HepG2 (cell line): ENCODE data around the gene ATG4A. TPM values are rescaled to one million over a fixed set of nuclear protein-coding genes. Genes with fewer than 3 reads are reported as not detected.

Experiments
- ATAC-seq: fragments of 200-7000 bp; cut with Tn5 transposase; 3 replicates; pipeline ENCODE4 v1.9.1; 2020; ENCODE audit warnings: mild to moderate bottlenecking, moderate library complexity
- BruUV-seq: library from RNA; stranded (reverse); fragments of 400-500 nt; replicated peaks from 2 replicates; lab custom pipeline; 2021; lab: Mats Ljungman, UMichigan
- CTCF ChIA-PET: fragments of 300-600 bp; formaldehyde crosslinking; extraction: SDS; loops from one replicate; lab custom pipeline; 2021; ENCODE audit warnings: low total read pairs, inconsistent platforms, low intra/inter-chr PET ratio; lab: Yijun Ruan, JAX
- POLR2A ChIA-PET: fragments of 350-600 bp; sonication (Branson Sonifier 250); formaldehyde crosslinking; loops from one replicate; lab custom pipeline; 2020; ENCODE audit warnings: antibody characterized with exemption, inconsistent platforms; lab: Yijun Ruan, JAX
- DNase-seq: peaks from one replicate; pipeline ENCODE4 v3.0.0-alpha.2; 2015; ENCODE audit warnings: low spot score
- FAIRE-seq: peaks from 3 replicates; lab custom pipeline; 2011; peaks lifted over from hg19 to GRCh38; lab: Jason Lieb, UNC
- H2AFZ ChIP-seq: one replicate; pipeline ENCODE4 v1.6.1; 2011; ENCODE audit warnings: low read length, inconsistent platforms
- H3K27ac ChIP-seq: fragments of 300-600 bp; 3 replicates; pipeline ENCODE4 v1.8.0; 2011; ENCODE audit warnings: mixed run types, mild to moderate bottlenecking, mixed read lengths, low read length, inconsistent platforms; ENCODE audit not compliant: insufficient read depth; ENCODE audit errors: extremely low read length
- H3K27me3 ChIP-seq, 2 experiments: fragments of 200-600 bp in 1 of 2; 2 replicates in 1 of 2; 3 replicates in 1 of 2; pipeline versions ENCODE4 v1.6.0 to v1.8.0; 2011; ENCODE audit warnings: low read length in 2 of 2, mild to moderate bottlenecking in 2 of 2, moderate library complexity in 2 of 2, inconsistent platforms in 1 of 2; ENCODE audit not compliant: insufficient read depth in 2 of 2, control insufficient read depth in 1 of 2
- H3K36me3 ChIP-seq, 2 experiments: fragments of 200-600 bp in 1 of 2; replicated peaks in 1 of 2; 2 replicates in 1 of 2; 3 replicates in 1 of 2; pipeline versions ENCODE4 v1.5.1 to v1.8.0; 2011; ENCODE audit warnings: low read length in 2 of 2, inconsistent platforms in 1 of 2; ENCODE audit not compliant: insufficient read depth in 2 of 2, control insufficient read depth in 1 of 2
- H3K4me1 ChIP-seq: 2 replicates; pipeline ENCODE4 v1.5.1; 2012; ENCODE audit warnings: low read length, inconsistent platforms; ENCODE audit not compliant: insufficient read depth
- H3K4me2 ChIP-seq: 2 replicates; pipeline ENCODE4 v1.6.0; 2011; ENCODE audit warnings: low read depth, low read length, inconsistent platforms
- H3K4me3 ChIP-seq, 3 experiments: fragments of 200-600 bp in 1 of 3; sonication (generic), shearing (Covaris generic) in 1 of 3; replicated peaks in 1 of 3; 2 replicates each; pipeline ENCODE4 v1.5.1; 2011 to 2016; ENCODE audit warnings: low read length in 3 of 3, inconsistent platforms in 2 of 3, low read depth in 2 of 3, mild to moderate bottlenecking in 2 of 3, control low read depth in 1 of 3, mixed read lengths in 1 of 3; ENCODE audit not compliant: insufficient read depth in 1 of 3
- H3K79me2 ChIP-seq: one replicate; pipeline ENCODE4 v1.6.1; 2011; ENCODE audit warnings: low read length, inconsistent platforms; ENCODE audit not compliant: insufficient read depth
- H3K9ac ChIP-seq: 2 replicates; pipeline ENCODE4 v1.6.0; 2011; ENCODE audit warnings: mild to moderate bottlenecking, low read depth, low read length, inconsistent platforms; ENCODE audit not compliant: insufficient read depth
- H3K9me3 ChIP-seq: 2 replicates; pipeline ENCODE4 v1.5.1; 2012; ENCODE audit warnings: mild to moderate bottlenecking, low read length
- H4K20me1 ChIP-seq: 2 replicates; pipeline ENCODE4 v1.6.0; 2011; ENCODE audit warnings: inconsistent platforms, mild to moderate bottlenecking, low read length, moderate library complexity; ENCODE audit not compliant: insufficient read depth
- GFI1 ChIP-seq: sonication (generic); formaldehyde crosslinking; IDR thresholded peaks from 2 replicates; pipeline ENCODE4 v1.5.0; 2020; ENCODE audit warnings: missing genetic modification reagents, mild to moderate bottlenecking, borderline replicate concordance
- HMGA1 ChIP-seq: sonication (generic); formaldehyde crosslinking; conservative IDR thresholded peaks from 2 replicates; pipeline ENCODE4 v1.4.0; 2020; ENCODE audit warnings: missing genetic modification reagents
- MAZ ChIP-seq, 2 experiments: sonication (generic) in 1 of 2; formaldehyde crosslinking in 1 of 2; IDR thresholded peaks; 2 replicates each; pipeline versions ENCODE4 v1.5.0 to v1.6.1; 2012 to 2020; ENCODE audit warnings: low read depth in 2 of 2, mild to moderate bottlenecking in 2 of 2, borderline replicate concordance in 1 of 2, improper control_type of control experiment in 1 of 2, low read length in 1 of 2, missing genetic modification reagents in 1 of 2, moderate library complexity in 1 of 2
- NCOA1 ChIP-seq: sonication (generic); formaldehyde crosslinking; IDR thresholded peaks from 2 replicates; pipeline ENCODE4 v1.9.0; 2021; ENCODE audit warnings: missing genetic modification reagents
- PHB2 ChIP-seq: fragments of 450-650 bp; IDR thresholded peaks from 2 replicates; pipeline ENCODE4 v1.6.1; 2018; ENCODE audit not compliant: partially characterized antibody
- RAD21 ChIP-seq: fragments of 450-650 bp; formaldehyde crosslinking; IDR thresholded peaks from 2 replicates; pipeline ENCODE4 v1.5.0; 2020; ENCODE audit warnings: mild to moderate bottlenecking
- SMC3 ChIP-seq: IDR thresholded peaks from 2 replicates; pipeline ENCODE4 v1.6.1; 2011; ENCODE audit warnings: low read length, improper control_type of control experiment
- STAG1 ChIP-seq: sonication (generic); formaldehyde crosslinking; IDR thresholded peaks from 2 replicates; pipeline ENCODE4 v1.4.0; 2020; ENCODE audit warnings: missing genetic modification reagents
- ZFP36L1 ChIP-seq: sonication (generic); formaldehyde crosslinking; IDR thresholded peaks from 2 replicates; pipeline ENCODE4 v1.8.0; 2022; ENCODE audit warnings: mild to moderate bottlenecking, missing genetic modification reagents, moderate library complexity
- ZNF775 ChIP-seq: sonication (generic); formaldehyde crosslinking; IDR thresholded peaks from 2 replicates; pipeline ENCODE4 v1.4.0; 2020; ENCODE audit warnings: missing genetic modification reagents, mild to moderate bottlenecking, moderate library complexity, borderline replicate concordance
- WGBS: methylation state at CpG from one replicate; pipeline ENCODE4 v1.1.6; 2017; ENCODE audit warnings: low lambda C conversion rate; 5-methylcytosine and 5-hydroxymethylcytosine counted together
- in situ Hi-C: cut with HindIII; loops from 2 replicates; pipeline ENCODE4 v1.10.0; 2017; ENCODE audit warnings: low pct_unique_long_range_greater_than_20kb; ENCODE audit not compliant: extremely low pct_ligation_motif_present
- intact Hi-C: fragments of 100-400 bp; cut with micrococcal nuclease; formaldehyde crosslinking; loops from one replicate; pipeline ENCODE4 v1.10.0; 2022; ENCODE audit not compliant: unreplicated experiment
- polyA plus RNA-seq, 8 experiments: library from polyadenylated mRNA; depleted of rRNA in 3 of 8; stranded (reverse) in 7 of 8; unstranded in 1 of 8; fragments of >200 nt; fragmentation: Illumina TruSeq in 4 of 8; extraction: Trizol in 4 of 8; gene quantifications; 2 replicates each; pipeline versions ENCODE4 v1.2.1 to v1.2.3, GENCODE V29; 2011 to 2016; ENCODE audit warnings: low read depth in 4 of 8, missing spikeins in 1 of 8, mixed read lengths in 1 of 8; ENCODE audit not compliant: insufficient read depth in 1 of 8
- total RNA-seq, 5 experiments: library from RNA; depleted of rRNA; stranded (reverse); fragments of >200 nt; fragmentation: Illumina TruSeq; extraction: Trizol; gene quantifications; 2 replicates each; pipeline ENCODE4 v1.2.3, GENCODE V29; 2016; ENCODE audit warnings: low read depth in 1 of 5
- TF ChIP-seq, protein P1 (sequence below): sonication (generic); formaldehyde crosslinking; IDR thresholded peaks from 2 replicates; pipeline ENCODE4 v1.5.0; 2020; ENCODE audit warnings: mild to moderate bottlenecking, missing genetic modification reagents, moderate library complexity

The ATG4A gene
- total and polyA plus RNA-seq, 2 of the 13 experiments (the other 11 are each of a cell fraction or from before 2014, with no cell fraction given), result 3.3 to 6.3 TPM

DNA sequence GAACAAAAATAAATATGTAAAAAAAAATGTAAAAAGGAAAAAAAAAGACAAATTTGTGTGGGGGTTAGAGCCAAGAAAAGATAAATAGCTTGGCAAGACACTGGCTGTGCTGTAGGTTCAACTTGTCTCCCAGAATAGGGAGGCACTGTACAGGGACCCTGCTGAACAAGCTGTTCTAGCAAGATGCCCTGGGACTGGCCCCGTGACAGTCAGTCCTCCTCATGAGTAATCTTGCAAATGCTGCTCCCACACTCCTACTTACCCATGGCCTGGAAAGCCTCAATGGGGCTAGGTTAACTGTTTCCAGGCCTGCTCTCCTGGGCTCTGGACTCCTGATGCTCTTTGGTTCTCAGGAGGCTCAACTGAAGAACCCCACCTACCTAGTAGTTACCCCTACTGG is 106.8 kb downstream of the ATG4A start:
- CTCF ChIA-PET, result no interaction called here
- POLR2A ChIA-PET, result no interaction called here
- Histone ChIP-seq H3K9me3 (no peaks in the 10 kb centered on the region), H4K20me1 (no peaks in the 10 kb centered on the region), H2AFZ (no peak overlapping the region), H3K27ac (no peak overlapping the region), H3K36me3 (no peaks in the 10 kb centered on the region), H3K79me2 (no peaks in the 10 kb centered on the region), H3K4me2 (no peak overlapping the region), H3K27me3 (no peaks in the 10 kb centered on the region), H3K4me3 (no peak overlapping the region), H3K4me1 (no peaks in the 10 kb centered on the region), H3K9ac (no peak overlapping the region)
- FAIRE-seq (no peak), ATAC-seq (no peak), DNase-seq (no peak)
- intact Hi-C loops, result no loop called here
- in situ Hi-C loops, result no loop called here
- WGBS, result no CpG with 5 or more reads among the region's 1 CpG
- no TSS peak for BruUV-seq
- no peak for TF ChIP-seq ZFP36L1 (CRISPR knock-in tag)

DNA sequence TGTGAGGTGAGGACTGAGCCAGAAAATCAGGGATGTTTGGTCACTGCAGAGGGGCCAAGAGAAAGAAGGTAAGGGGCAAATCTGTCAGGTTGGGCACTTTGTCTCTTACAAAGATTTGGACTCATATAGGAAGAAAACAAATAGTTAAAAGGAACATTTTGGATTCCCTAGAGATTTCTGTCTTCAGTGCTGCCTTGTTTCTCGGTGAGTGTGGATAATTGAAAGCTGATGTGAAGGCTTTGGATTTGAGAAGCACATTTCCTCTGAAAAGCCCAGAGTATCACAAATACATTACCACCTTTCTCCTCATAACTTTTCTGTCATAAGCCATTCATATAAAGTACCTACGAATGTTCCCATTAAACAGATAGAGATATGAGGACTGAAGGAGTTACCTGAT is 107.5 kb downstream of the ATG4A start:
- no peaks in the 10 kb centered on the region for H3K4me1 ChIP-seq
- in situ Hi-C loops, result no loop called here
- no peak for ATAC-seq

DNA sequence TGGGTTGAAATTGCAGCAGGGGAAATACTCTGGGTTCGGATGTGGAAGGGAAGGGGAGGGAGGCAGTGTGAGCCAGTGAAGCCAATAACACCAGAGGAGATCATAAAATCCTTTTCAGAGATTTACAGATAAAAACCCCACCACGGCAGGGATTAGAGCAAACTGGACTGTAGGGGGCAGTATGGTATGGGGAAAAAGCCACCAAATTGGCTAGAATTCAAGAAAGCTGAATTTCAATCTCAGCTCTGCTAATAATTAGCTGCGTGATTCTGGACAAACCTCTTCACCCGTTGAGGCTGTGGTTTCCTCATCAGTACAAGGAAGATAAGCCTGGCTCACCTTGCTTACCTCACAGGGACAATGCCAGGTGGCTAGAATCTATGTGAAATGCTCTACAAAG is 108.1 kb downstream of the ATG4A start:
- Histone ChIP-seq H3K4me3 (no peak overlapping the region), H2AFZ (no peak overlapping the region), H3K27ac (no peak overlapping the region), H3K36me3 (no peaks in the 10 kb centered on the region), H3K9ac (no peak overlapping the region), H3K4me2 (no peak overlapping the region), H3K79me2 (no peaks in the 10 kb centered on the region), H3K4me1 (no peaks in the 10 kb centered on the region), H3K27me3 (no peaks in the 10 kb centered on the region), H4K20me1 (no peaks in the 10 kb centered on the region), H3K9me3 (no peaks in the 10 kb centered on the region)
- POLR2A ChIA-PET, result no interaction called here
- intact Hi-C loops (no loop called here), in situ Hi-C loops (no loop called here)
- CTCF ChIA-PET, result interaction anchor here (0.8 to 2.0 kb wide), 2 partner anchors 25 to 337 kb away, joined by 3 to 7 read pairs; no protein-coding TSS in a partner anchor
- no peak for ATAC-seq
- BruUV-seq, result no TSS peak
- FAIRE-seq, result peak; percentile 75
- 2% methylated on average over 4 of the region's 4 CpGs for WGBS
- peak; percentile 2 for DNase-seq
- TF ChIP-seq ZNF775 (CRISPR knock-in tag), result no peak
- peak; percentile 66 for TF ChIP-seq STAG1 (CRISPR knock-in tag)
- peak; percentile 56 for TF ChIP-seq SMC3
- no peak for TF ChIP-seq NCOA1 (CRISPR knock-in tag)
- peak; percentile 66 for TF ChIP-seq GFI1 (CRISPR knock-in tag)
- TF ChIP-seq MAZ (IDR thresholded peaks at IDR 0.05; ENCODE audit: borderline replicate concordance, low read depth, low read length), result no peak
- TF ChIP-seq MAZ (CRISPR knock-in tag; IDR thresholded peaks at IDR 0.05; ENCODE audit: low read depth), result no peak
- TF ChIP-seq, protein P1, sequence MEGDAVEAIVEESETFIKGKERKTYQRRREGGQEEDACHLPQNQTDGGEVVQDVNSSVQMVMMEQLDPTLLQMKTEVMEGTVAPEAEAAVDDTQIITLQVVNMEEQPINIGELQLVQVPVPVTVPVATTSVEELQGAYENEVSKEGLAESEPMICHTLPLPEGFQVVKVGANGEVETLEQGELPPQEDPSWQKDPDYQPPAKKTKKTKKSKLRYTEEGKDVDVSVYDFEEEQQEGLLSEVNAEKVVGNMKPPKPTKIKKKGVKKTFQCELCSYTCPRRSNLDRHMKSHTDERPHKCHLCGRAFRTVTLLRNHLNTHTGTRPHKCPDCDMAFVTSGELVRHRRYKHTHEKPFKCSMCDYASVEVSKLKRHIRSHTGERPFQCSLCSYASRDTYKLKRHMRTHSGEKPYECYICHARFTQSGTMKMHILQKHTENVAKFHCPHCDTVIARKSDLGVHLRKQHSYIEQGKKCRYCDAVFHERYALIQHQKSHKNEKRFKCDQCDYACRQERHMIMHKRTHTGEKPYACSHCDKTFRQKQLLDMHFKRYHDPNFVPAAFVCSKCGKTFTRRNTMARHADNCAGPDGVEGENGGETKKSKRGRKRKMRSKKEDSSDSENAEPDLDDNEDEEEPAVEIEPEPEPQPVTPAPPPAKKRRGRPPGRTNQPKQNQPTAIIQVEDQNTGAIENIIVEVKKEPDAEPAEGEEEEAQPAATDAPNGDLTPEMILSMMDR (CRISPR knock-in tag), result peak; percentile 60
- 0 out of 2 replicates have a peak, but pooled peaks have one; percentile 10 for TF ChIP-seq RAD21 (CRISPR knock-in tag)
- no peak for TF ChIP-seq PHB2

More for the DNA sequence above, 107.5 kb downstream of the ATG4A start:
- no peak overlapping the region for H3K4me2 ChIP-seq
- H2AFZ ChIP-seq, result no peak overlapping the region
- TF ChIP-seq HMGA1 (CRISPR knock-in tag), result no peak
- TF ChIP-seq, all 625 proteins: peak for 0
- WGBS, result 60% methylated on average over 2 of the region's 2 CpGs
- BruUV-seq, result no TSS peak
- DNase-seq, result no peak
- Histone ChIP-seq H3K79me2 (no peaks in the 10 kb centered on the region), H3K9ac (no peak overlapping the region), H3K27ac (no peak overlapping the region), H4K20me1 (no peaks in the 10 kb centered on the region), H3K36me3 (no peaks in the 10 kb centered on the region), H3K9me3 (no peaks in the 10 kb centered on the region), H3K27me3 (no peaks in the 10 kb centered on the region), H3K4me3 (no peak overlapping the region)
- no peak for FAIRE-seq
- ChIA-PET POLR2A (no interaction called here), CTCF (interaction anchor here (0.8 to 2.0 kb wide), 2 partner anchors 25 to 338 kb away, joined by 3 to 7 read pairs; no protein-coding TSS in a partner anchor)
- intact Hi-C loops, result no loop called here
